ENCODE results near the gene TUBAL3.

TUBAL3 gene

DNA sequence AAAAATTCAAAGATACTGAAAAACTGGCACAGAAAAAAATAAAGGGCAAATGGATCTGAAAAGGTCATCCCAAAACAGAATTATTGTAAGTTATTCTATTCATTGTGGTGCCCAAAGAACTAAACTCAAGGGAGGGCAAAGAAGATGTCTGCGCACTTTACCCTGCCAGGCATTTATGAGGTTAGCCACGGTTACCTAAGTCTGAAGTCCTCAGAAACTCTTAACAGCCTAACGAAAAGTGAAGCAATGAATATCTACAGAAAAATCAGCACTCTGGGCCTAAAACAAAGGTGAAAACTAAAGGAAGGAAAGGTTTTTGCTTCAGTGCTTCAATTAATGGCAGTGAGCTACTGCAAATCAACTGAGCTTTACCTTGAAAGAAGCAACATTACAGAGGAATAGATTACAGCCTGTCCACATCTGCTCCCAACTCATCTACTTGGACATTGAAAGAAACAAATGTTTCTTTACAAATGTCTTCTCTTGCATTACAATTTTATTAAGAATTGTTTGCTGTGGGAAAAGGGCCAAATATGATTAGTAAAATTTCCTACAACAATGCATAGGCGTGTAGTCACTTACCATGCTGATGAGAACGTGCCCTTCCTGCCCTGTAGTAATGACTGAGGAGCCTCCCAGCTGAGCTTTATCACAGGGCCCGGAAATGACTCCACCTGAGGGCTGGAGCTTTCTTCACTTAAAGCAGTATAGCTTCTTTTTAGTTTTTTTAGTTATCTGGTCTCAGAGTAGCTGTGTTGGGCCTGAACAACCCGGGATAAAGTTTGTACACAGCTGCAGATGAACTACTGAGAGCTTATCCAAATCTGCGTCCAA lies at the start of gene TUBAL3:
Gene TUBAL3 (minus strand): TSS at position 621 of the 834 bp plus-strand sequence. CDS start 36 bp downstream, at position 585.
- Histone ChIP-seq H3K4me1 (peaks cover 0 to 4% (median 0%) of the 10 kb centered on the region in 10 experiments; a peak in 1 of 20 replicates), H3K36me3 (no peaks in the 10 kb centered on the region), H3K9me3 (replicated peaks in 1 of 11) (peaks cover 9 to 20% (median 15%) of the 10 kb centered on the region in 11 experiments; a peak in 21 of 22 replicates), H3K4me3 (no peak within 1 kb of the TSS), H3K9ac (no peak within 1 kb of the TSS), H3K4me2 (no peak within 1 kb of the TSS), H3K27me3 (no peaks in the 10 kb centered on the region), H3K27ac (no peak within 1 kb of the TSS), H4K20me1 (no peaks in the 10 kb centered on the region)
- TF ChIP-seq Cebpa-rat (IDR thresholded peaks at IDR 0.05): no peak

DNA sequence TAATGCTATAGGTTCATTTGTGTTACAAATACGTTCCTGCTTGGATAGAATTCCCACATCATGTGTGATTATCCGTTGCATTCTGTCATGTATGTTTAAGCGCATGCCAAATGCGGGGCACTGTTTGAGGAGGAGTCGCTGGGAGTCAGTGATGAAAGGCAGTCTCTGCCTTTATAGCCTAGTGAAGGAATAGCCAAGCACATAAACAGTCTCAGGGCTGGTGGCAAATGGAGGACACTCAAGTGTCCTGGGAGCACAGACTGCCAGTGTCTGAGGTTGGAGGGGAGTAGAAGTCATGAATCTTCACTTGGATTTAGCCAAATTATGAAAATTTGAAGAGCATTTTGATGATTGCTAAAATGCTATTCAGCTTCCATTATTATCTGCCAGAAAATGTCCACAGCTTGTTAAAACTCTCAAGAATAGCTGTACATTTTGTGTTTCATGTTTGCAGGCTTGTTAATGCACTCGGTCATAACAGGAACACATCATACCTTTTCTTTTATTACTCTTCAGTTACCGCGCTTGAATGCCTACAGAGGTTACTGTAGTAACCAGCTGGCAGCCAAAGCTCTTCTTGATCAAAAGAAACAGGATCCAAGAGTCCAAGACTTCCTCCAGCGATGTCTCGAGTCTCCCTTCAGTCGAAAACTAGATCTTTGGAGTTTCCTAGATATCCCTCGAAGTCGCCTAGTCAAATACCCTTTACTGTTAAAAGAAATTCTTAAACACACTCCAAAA lies 49.3 kb upstream of the TUBAL3 start:
- Histone ChIP-seq H3K36me3 (peaks cover 21 to 76% (median 68%) of the 10 kb centered on the region in 11 experiments; a peak in 21 of 22 replicates), H3K4me1 (peaks cover 0 to 4% (median 0%) of the 10 kb centered on the region in 10 experiments; a peak in 1 of 20 replicates), H3K4me2 (no peak overlapping the region), H3K27ac (no peak overlapping the region), H3K9me3 (replicated peaks in 1 of 11) (no peaks in the 10 kb centered on the region), H4K20me1 (no peaks in the 10 kb centered on the region), H3K4me3 (no peak overlapping the region), H3K9ac (no peak overlapping the region), H3K27me3 (no peaks in the 10 kb centered on the region)
- TF ChIP-seq Cebpa-rat (IDR thresholded peaks at IDR 0.05): no peak

GRCh38 chr10:5450605-5451384 lies 46.2 kb upstream of the TUBAL3 start:
- peaks cover 15 to 45% (median 40%) of the 10 kb centered on the region in 11 experiments; a peak in 21 of 22 replicates for H3K36me3 ChIP-seq
- no peaks in the 10 kb centered on the region for H4K20me1 ChIP-seq
- peaks cover 11 to 28% (median 22%) of the 10 kb centered on the region in 10 experiments for H3K4me1 ChIP-seq
- H3K9ac ChIP-seq: no peak overlapping the region
- no peak overlapping the region for H3K27ac ChIP-seq
- H3K4me3 ChIP-seq: no peak overlapping the region
- no peak for TF ChIP-seq Cebpa-rat (IDR thresholded peaks at IDR 0.05)
- H3K9me3 ChIP-seq (replicated peaks in 1 of 11): no peaks in the 10 kb centered on the region
- H3K27me3 ChIP-seq: no peaks in the 10 kb centered on the region
- H3K4me2 ChIP-seq: no peak overlapping the region

DNA sequence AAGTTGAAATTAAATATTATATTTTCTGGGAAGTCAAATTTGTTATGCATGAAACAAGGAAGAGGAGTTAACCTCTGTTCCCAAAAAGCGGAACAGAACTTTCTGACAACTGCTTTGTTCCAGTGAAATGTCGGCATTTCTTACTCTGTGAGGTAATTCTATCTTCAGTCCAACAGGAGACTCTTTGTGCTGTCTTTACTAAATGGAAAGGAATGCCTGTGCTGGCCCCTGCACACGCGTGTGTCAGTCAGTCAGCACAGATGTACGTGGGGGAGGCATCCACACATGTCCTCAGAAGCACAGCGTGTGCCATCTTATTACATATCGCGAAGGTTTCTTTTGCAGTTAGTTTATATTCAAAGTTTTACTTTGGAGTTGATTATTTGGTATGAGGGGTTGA lies 45.2 kb upstream of the TUBAL3 start:
- Histone ChIP-seq H3K9ac (no peak overlapping the region), H3K9me3 (replicated peaks in 1 of 11) (no peaks in the 10 kb centered on the region), H3K4me1 (peaks cover 11 to 28% (median 22%) of the 10 kb centered on the region in 10 experiments), H3K4me2 (peak overlapping the region in 2 of 11 experiments; percentile 20 to 47; a peak in 1 of 22 replicates), H3K36me3 (peaks cover 12 to 40% (median 31%) of the 10 kb centered on the region in 11 experiments; a peak in 21 of 22 replicates), H3K27me3 (no peaks in the 10 kb centered on the region), H3K27ac (no peak overlapping the region), H4K20me1 (no peaks in the 10 kb centered on the region), H3K4me3 (no peak overlapping the region)
- TF ChIP-seq Cebpa-rat (IDR thresholded peaks at IDR 0.05): no peak

DNA sequence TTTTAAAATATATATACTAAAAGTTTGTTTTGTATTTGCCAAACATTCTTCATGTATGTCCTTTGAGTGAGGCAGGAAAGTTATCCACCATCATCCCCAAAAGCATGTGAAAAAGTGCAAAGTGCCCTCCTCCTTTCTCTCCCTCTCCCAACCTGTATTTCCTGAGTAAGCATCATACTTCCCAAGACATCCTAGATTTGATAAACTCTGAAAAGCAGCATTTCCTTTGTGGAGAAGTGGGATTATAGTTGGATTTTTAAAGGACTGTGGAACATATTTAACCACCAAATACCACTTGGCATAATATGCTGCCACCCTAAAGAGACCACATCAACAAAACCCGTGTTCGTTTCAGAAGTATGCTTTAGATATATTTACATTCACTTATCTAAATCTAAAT lies 44.6 kb upstream of the TUBAL3 start:
- Histone ChIP-seq H3K4me2 (no peak overlapping the region), H4K20me1 (0 out of 22 replicates have a peak, but pooled peaks cover 0 to 2% (median 0%) of the 10 kb centered on the region in 11 experiments), H3K9ac (no peak overlapping the region), H3K9me3 (replicated peaks in 1 of 11) (no peaks in the 10 kb centered on the region), H3K4me3 (no peak overlapping the region), H3K4me1 (peaks cover 11 to 28% (median 22%) of the 10 kb centered on the region in 10 experiments), H3K27me3 (no peaks in the 10 kb centered on the region), H3K27ac (no peak overlapping the region), H3K36me3 (peaks cover 6 to 40% (median 25%) of the 10 kb centered on the region in 11 experiments; a peak in 20 of 22 replicates)
- no peak for TF ChIP-seq Cebpa-rat (IDR thresholded peaks at IDR 0.05)

GRCh38 chr10:5448333-5449001 lies 43.8 kb upstream of the TUBAL3 start:
- H3K27ac ChIP-seq: no peak overlapping the region

DNA sequence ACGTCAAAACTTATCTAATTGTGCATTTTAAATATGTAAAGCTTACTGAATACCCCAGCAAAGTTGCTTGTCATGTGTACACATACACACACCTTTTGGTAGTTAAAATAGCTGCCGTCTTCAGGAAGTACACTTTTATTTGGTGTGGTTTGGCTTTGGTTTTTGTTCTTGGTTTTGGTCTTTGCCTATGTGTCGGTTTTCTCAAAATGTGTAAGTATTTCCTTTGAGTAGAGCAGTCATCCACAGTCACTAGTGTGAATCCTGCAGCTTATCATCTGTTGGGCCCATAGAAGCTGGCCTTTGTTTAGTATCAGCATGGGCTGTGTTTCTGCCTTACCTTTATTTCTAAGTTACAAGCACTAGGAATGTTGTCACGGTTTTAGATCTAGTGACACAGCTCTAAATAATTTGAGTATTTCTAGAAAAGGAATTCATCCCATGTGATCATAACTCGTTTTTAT lies 43.0 kb upstream of the TUBAL3 start:
- Histone ChIP-seq H4K20me1 (0 out of 22 replicates have a peak, but pooled peaks cover 0 to 4% (median 0%) of the 10 kb centered on the region in 11 experiments), H3K36me3 (peaks cover 0 to 31% (median 10%) of the 10 kb centered on the region in 11 experiments; a peak in 17 of 22 replicates), H3K4me3 (no peak overlapping the region), H3K4me2 (peak overlapping the region; percentile 50 to 69 (median 57); a peak in 21 of 22 replicates), H3K9ac (no peak overlapping the region; a peak in 2 of 22 replicates), H3K27me3 (no peaks in the 10 kb centered on the region), H3K27ac (no peak overlapping the region), H3K9me3 (replicated peaks in 1 of 11) (no peaks in the 10 kb centered on the region), H3K4me1 (peaks cover 11 to 28% (median 22%) of the 10 kb centered on the region in 10 experiments)
- no peak for TF ChIP-seq Cebpa-rat (IDR thresholded peaks at IDR 0.05)

More at GRCh38 chr10:5448333-5449001, 43.8 kb upstream of the TUBAL3 start:
- Histone ChIP-seq H3K9me3 (replicated peaks in 1 of 11) (no peaks in the 10 kb centered on the region), H3K36me3 (peaks cover 0 to 38% (median 17%) of the 10 kb centered on the region in 11 experiments; a peak in 18 of 22 replicates), H3K9ac (no peak overlapping the region), H3K4me2 (peak overlapping the region in 6 of 11 experiments; percentile 50 to 62 (median 57); a peak in 10 of 22 replicates), H3K4me1 (peaks cover 11 to 28% (median 22%) of the 10 kb centered on the region in 10 experiments), H4K20me1 (0 out of 22 replicates have a peak, but pooled peaks cover 0 to 4% (median 0%) of the 10 kb centered on the region in 11 experiments), H3K4me3 (no peak overlapping the region), H3K27me3 (no peaks in the 10 kb centered on the region)
- no peak for TF ChIP-seq Cebpa-rat (IDR thresholded peaks at IDR 0.05)

- peaks cover 0 to 25% (median 4%) of the 10 kb centered on the region in 11 experiments; a peak in 9 of 22 replicates for H3K36me3 ChIP-seq
- TF ChIP-seq Cebpa-rat (IDR thresholded peaks at IDR 0.05): no peak
- no peaks in the 10 kb centered on the region for H3K27me3 ChIP-seq
- H3K4me3 ChIP-seq: no peak overlapping the region
- no peak overlapping the region for H3K27ac ChIP-seq
- H4K20me1 ChIP-seq: 0 out of 22 replicates have a peak, but pooled peaks cover 0 to 4% (median 0%) of the 10 kb centered on the region in 11 experiments
- H3K9me3 ChIP-seq (replicated peaks in 1 of 11): no peaks in the 10 kb centered on the region
- H3K4me1 ChIP-seq: peaks cover 11 to 28% (median 22%) of the 10 kb centered on the region in 10 experiments
- peak overlapping the region in 10 of 11 experiments; percentile 31 to 69 (median 57); a peak in 14 of 22 replicates for H3K4me2 ChIP-seq
- H3K9ac ChIP-seq: no peak overlapping the region; a peak in 1 of 22 replicates
These were observed 42.4 kb upstream of the TUBAL3 start for GRCh38 chr10:5447056-5447455.

Data from BLaER1 treated with 17β-estradiol and CSF1 and Interleukin-3, amounts not matched to agents 10 nM and 100 nM (cell line).